GM10266 (cell line): Measurements from ENCODE around the gene POLR3C.
"Not testable (repeated sequence)": the region's sequence is repeated elsewhere in the genome, so short reads cannot be mapped to it uniquely, and the experiment has no call there.

ENCODE experiments used
- DNase-seq: peaks from one replicate; pipeline ENCODE4 v3.0.0; 2012; ENCODE audit errors: extremely low spot score
- CTCF ChIP-seq: IDR thresholded peaks from 2 replicates; pipeline ENCODE4 v1.5.1; 2012; ENCODE audit warnings: mild to moderate bottlenecking, low read depth; ENCODE audit not compliant: control insufficient read depth, insufficient read depth; ENCODE audit errors: missing control alignments

The POLR3C gene

GRCh38 chr1:145804235-145805045, 19.6 kb upstream of the POLR3C start:
- TF ChIP-seq CTCF = no peak
- no peak for DNase-seq

- no peak for DNase-seq
- TF ChIP-seq CTCF = no peak
Measured at GRCh38 chr1:145805057-145805456, 18.9 kb upstream of the POLR3C start.

GRCh38 chr1:145806408-145806807, 17.6 kb upstream of the POLR3C start:
- TF ChIP-seq CTCF = no peak
- no peak for DNase-seq

DNA sequence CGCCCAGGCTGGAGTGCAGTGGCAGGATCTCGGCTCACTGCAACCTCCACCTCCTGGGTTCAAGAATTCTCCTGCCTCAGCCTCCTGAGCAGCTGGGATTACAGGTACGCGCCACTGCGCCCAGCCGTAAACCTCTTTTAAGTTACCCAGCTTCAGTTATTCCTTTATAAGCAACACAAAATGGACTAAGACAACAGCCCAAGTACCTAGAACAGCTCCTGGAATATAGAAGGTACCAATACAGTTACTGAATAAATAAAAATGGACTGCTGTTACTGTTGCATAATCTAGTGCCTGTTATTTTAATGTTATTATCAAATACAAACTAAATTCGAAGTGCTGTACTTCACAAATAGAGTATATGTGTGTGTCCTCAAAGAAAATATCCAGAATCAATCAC, 17.2 kb upstream of the POLR3C start:
- no peak for TF ChIP-seq CTCF

GRCh38 chr1:145812977-145813810, 10.8 kb upstream of the POLR3C start:
- DNase-seq = not testable (repeated sequence)

More for the DNA sequence above, 17.2 kb upstream of the POLR3C start:
- DNase-seq = no peak

- DNase-seq = not testable (repeated sequence)
Measured at GRCh38 chr1:145818095-145818494, 5.9 kb upstream of the POLR3C start.

DNA sequence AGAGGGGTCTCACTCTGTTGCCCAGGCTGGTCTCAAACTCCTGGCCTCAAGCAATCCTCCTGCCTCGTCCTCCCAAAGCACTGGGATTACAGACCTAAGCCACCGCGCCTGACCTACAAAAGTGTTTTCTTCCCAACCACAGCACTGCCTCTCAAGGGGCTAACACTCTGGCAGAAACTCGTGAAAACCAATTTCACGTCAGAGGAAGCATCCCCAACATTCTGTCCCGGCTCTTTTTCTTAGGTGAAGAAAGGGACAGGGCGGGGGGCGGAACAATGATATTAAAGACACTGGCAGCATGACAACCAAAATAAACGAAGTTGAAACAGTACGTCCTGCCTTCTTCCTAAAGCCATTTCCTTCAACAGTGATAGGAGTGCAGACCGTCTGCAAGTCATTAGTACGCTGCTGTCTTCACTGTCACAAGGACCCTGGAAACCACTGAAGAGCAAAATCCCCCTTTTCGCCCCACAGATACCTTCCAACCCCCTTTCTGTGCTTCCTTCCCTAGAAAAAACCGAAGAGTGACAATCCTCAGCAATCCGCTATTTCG, 1.1 kb upstream of the POLR3C start:
- DNase-seq = not testable (repeated sequence)

DNA sequence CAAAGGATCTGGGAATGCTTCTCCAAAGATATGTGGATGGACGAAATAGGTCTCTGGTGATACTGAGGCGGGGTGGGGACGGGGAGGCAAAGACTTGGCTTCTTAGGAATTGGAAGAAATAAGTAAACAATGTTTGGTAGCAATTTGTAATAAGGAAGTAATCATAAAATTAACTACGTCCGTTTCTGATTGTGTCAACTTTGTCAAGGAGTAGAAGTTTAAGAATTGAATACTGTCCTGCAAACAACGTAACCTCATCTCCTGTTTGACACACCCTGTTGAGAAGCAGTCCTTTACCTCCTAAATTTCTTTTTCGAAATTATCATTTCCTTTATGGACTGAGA, 471 bp downstream of the POLR3C start:
- no peak for TF ChIP-seq CTCF

More for the DNA sequence above, 471 bp downstream of the POLR3C start:
- DNase-seq = no peak
